Osteoblast (primary cell): ENCODE data around the gene ADGRV1. TPM values are rescaled to one million over a fixed set of nuclear protein-coding genes. Genes with fewer than 3 reads are reported as not detected.

ENCODE experiments used
- DNase-seq: peaks from one replicate; pipeline ENCODE4 v3.0.0; 2011; ENCODE audit warnings: low spot score, mixed read lengths; ENCODE audit not compliant: insufficient read length; ENCODE audit errors: missing footprints
- H2AFZ ChIP-seq: 2 replicates; pipeline ENCODE4 v1.6.0; 2011; ENCODE audit warnings: mild to moderate bottlenecking, low read length
- H3K27ac ChIP-seq: 2 replicates; pipeline ENCODE4 v1.5.1; 2011; ENCODE audit warnings: mild to moderate bottlenecking, low read depth, low read length, moderate library complexity
- H3K27me3 ChIP-seq: 2 replicates; pipeline ENCODE4 v1.6.0; 2012; ENCODE audit warnings: mild to moderate bottlenecking, control low read depth, inconsistent platforms, low read length, moderate library complexity; ENCODE audit not compliant: insufficient read depth
- H3K36me3 ChIP-seq: 2 replicates; pipeline ENCODE4 v1.5.1; 2011; ENCODE audit warnings: mild to moderate bottlenecking, low read length, control low read depth, moderate library complexity; ENCODE audit not compliant: insufficient read depth
- H3K4me1 ChIP-seq: 2 replicates; pipeline ENCODE4 v1.5.1; 2011; ENCODE audit warnings: mild to moderate bottlenecking, low read length, control low read depth, moderate library complexity; ENCODE audit not compliant: insufficient read depth
- H3K4me2 ChIP-seq: 2 replicates; pipeline ENCODE4 v1.6.0; 2011; ENCODE audit warnings: mild to moderate bottlenecking, low read length; ENCODE audit not compliant: insufficient read depth
- H3K4me3 ChIP-seq: fragments of 200-600 bp; sonication (generic); 3 replicates; pipeline ENCODE4 v1.5.1; 2012; ENCODE audit warnings: mild to moderate bottlenecking, low read length, inconsistent platforms; ENCODE audit not compliant: insufficient read depth
- H3K79me2 ChIP-seq: 2 replicates; pipeline ENCODE4 v1.6.0; 2012; ENCODE audit warnings: mild to moderate bottlenecking, low read length, control low read depth, inconsistent platforms; ENCODE audit not compliant: insufficient read depth
- H3K9me3 ChIP-seq: 2 replicates; pipeline ENCODE4 v1.5.1; 2011; ENCODE audit warnings: low read depth, low read length, control low read depth
- H4K20me1 ChIP-seq: 2 replicates; pipeline ENCODE4 v1.6.0; 2012; ENCODE audit warnings: mild to moderate bottlenecking, low read length, control low read depth; ENCODE audit not compliant: insufficient read depth
- CTCF ChIP-seq: IDR thresholded peaks from 2 replicates; pipeline ENCODE4 v1.5.1; 2011; ENCODE audit warnings: mild to moderate bottlenecking, low read depth, low read length, moderate library complexity; ENCODE audit errors: extremely low read depth
- total RNA-seq: library from RNA; depleted of rRNA; stranded (reverse); fragments of >200 nt; gene quantifications from 2 replicates; pipeline ENCODE4 v1.2.3, GENCODE V29; 2012

ADGRV1 gene
- total RNA-seq, 1 donor = under 0.01 TPM

GRCh38 chr5:90703932-90704331, 145.3 kb downstream of the ADGRV1 start:
- no peak overlapping the region for H2AFZ ChIP-seq
- no peaks in the 10 kb centered on the region for H3K4me1 ChIP-seq
- DNase-seq = no peak
- no peak overlapping the region for H3K4me2 ChIP-seq
- H3K27ac ChIP-seq = no peak overlapping the region
- no peaks in the 10 kb centered on the region for H4K20me1 ChIP-seq
- no peaks in the 10 kb centered on the region for H3K9me3 ChIP-seq
- H3K79me2 ChIP-seq = no peaks in the 10 kb centered on the region
- no peak overlapping the region for H3K4me3 ChIP-seq
- H3K36me3 ChIP-seq = no peaks in the 10 kb centered on the region
- H3K27me3 ChIP-seq = no peaks in the 10 kb centered on the region
- no peak for TF ChIP-seq CTCF

- TF ChIP-seq CTCF = no peak
- no peak overlapping the region for H3K4me2 ChIP-seq
- no peak overlapping the region for H3K4me3 ChIP-seq
- no peak overlapping the region for H2AFZ ChIP-seq
- H3K79me2 ChIP-seq = no peaks in the 10 kb centered on the region
- no peak for DNase-seq
- H3K36me3 ChIP-seq = no peaks in the 10 kb centered on the region
- no peaks in the 10 kb centered on the region for H3K4me1 ChIP-seq
- no peaks in the 10 kb centered on the region for H3K27me3 ChIP-seq
- no peak overlapping the region for H3K27ac ChIP-seq
- H3K9me3 ChIP-seq = no peaks in the 10 kb centered on the region
- no peaks in the 10 kb centered on the region for H4K20me1 ChIP-seq
Observed at GRCh38 chr5:90707698-90708097, 149.1 kb downstream of the ADGRV1 start.

GRCh38 chr5:90709323-90710155, 150.9 kb downstream of the ADGRV1 start:
- Histone ChIP-seq H3K27ac (no peak overlapping the region), H3K36me3 (no peaks in the 10 kb centered on the region), H3K9me3 (no peaks in the 10 kb centered on the region), H4K20me1 (no peaks in the 10 kb centered on the region), H3K4me1 (no peaks in the 10 kb centered on the region), H3K4me3 (no peak overlapping the region), H3K27me3 (no peaks in the 10 kb centered on the region), H2AFZ (no peak overlapping the region), H3K4me2 (no peak overlapping the region), H3K79me2 (no peaks in the 10 kb centered on the region)
- TF ChIP-seq CTCF = peak; percentile 69
- no peak for DNase-seq

- Histone ChIP-seq H4K20me1 (no peaks in the 10 kb centered on the region), H3K36me3 (no peaks in the 10 kb centered on the region), H3K9me3 (no peaks in the 10 kb centered on the region)
Observed at GRCh38 chr5:90718387-90718786, 159.8 kb downstream of the ADGRV1 start.

More at GRCh38 chr5:90718387-90718786, 159.8 kb downstream of the ADGRV1 start:
- Histone ChIP-seq H3K4me2 (no peak overlapping the region), H3K27me3 (no peaks in the 10 kb centered on the region), H3K79me2 (no peaks in the 10 kb centered on the region), H3K4me1 (no peaks in the 10 kb centered on the region), H3K27ac (no peak overlapping the region), H3K4me3 (no peak overlapping the region), H2AFZ (no peak overlapping the region)
- DNase-seq = no peak
- no peak for TF ChIP-seq CTCF
